OCI-LY7 (cell line): ENCODE data around the gene MYT1. TPM values are rescaled to one million over a fixed set of nuclear protein-coding genes. Genes with fewer than 3 reads are reported as not detected.

Experiments
- BruUV-seq: library from RNA; stranded (reverse); fragments of 400-500 nt; replicated peaks from 2 replicates; lab custom pipeline; 2021; lab: Mats Ljungman, UMichigan
- CTCF ChIA-PET: fragments of 300-600 bp; sonication (Branson Sonifier 250); formaldehyde crosslinking; loops from one replicate; lab custom pipeline; 2022; ENCODE audit warnings: antibody characterized with exemption; ENCODE audit not compliant: unreplicated experiment; lab: Charles Lee
- POLR2A ChIA-PET: fragments of 300-600 bp; sonication (Branson Sonifier 250); formaldehyde crosslinking; loops from one replicate; lab custom pipeline; 2022; ENCODE audit warnings: antibody characterized with exemption; lab: Charles Lee
- DNase-seq: peaks from one replicate; pipeline ENCODE4 v3.0.0-alpha.2; 2015; ENCODE audit warnings: low spot score
- H2AFZ ChIP-seq: fragments of 200-600 bp; sonication (generic), shearing (Covaris generic); 2 replicates; pipeline ENCODE4 v1.6.1; 2014; ENCODE audit warnings: mild to moderate bottlenecking, antibody characterized with exemption, low read length, moderate library complexity
- H3K27ac ChIP-seq: fragments of 200-600 bp; sonication (generic); 2 replicates; pipeline ENCODE4 v1.5.1; 2014; ENCODE audit warnings: mixed run types, low read depth, mild to moderate bottlenecking, moderate library complexity, low read length, inconsistent platforms; ENCODE audit not compliant: poor library complexity, severe bottlenecking
- H3K36me3 ChIP-seq: fragments of 200-600 bp; sonication (generic); 2 replicates; pipeline ENCODE4 v1.6.1; 2014; ENCODE audit warnings: mild to moderate bottlenecking, antibody characterized with exemption, low read length, moderate library complexity, mixed read lengths; ENCODE audit not compliant: insufficient read depth
- H3K4me1 ChIP-seq: fragments of 200-600 bp; sonication (generic); 2 replicates; pipeline ENCODE4 v1.5.1; 2014; ENCODE audit warnings: mild to moderate bottlenecking, low read length; ENCODE audit not compliant: insufficient read depth, poor library complexity, severe bottlenecking
- H3K4me2 ChIP-seq: fragments of 200-600 bp; sonication (generic); 2 replicates; pipeline ENCODE4 v1.6.1; 2014; ENCODE audit warnings: mild to moderate bottlenecking, low read length
- H3K4me3 ChIP-seq: fragments of 200-600 bp; sonication (generic); 2 replicates; pipeline ENCODE4 v1.5.1; 2014; ENCODE audit warnings: mild to moderate bottlenecking, low read depth, low read length; ENCODE audit not compliant: poor library complexity, severe bottlenecking
- H3K79me2 ChIP-seq: fragments of 200-600 bp; sonication (generic); 2 replicates; pipeline ENCODE4 v1.6.1; 2016; ENCODE audit warnings: low read depth, mild to moderate bottlenecking, low read length, moderate library complexity, mixed read lengths; ENCODE audit not compliant: insufficient read depth
- H3K9me2 ChIP-seq: fragments of 200-600 bp; sonication (generic); 2 replicates; pipeline ENCODE4 v1.6.1; 2016; ENCODE audit warnings: mild to moderate bottlenecking, low read length, mixed read lengths; ENCODE audit not compliant: insufficient read depth
- H3K9me3 ChIP-seq: fragments of 200-600 bp; sonication (generic); 2 replicates; pipeline ENCODE4 v1.6.1; 2014; ENCODE audit warnings: mild to moderate bottlenecking, mixed run types, low read length, mixed read lengths
- H4K20me1 ChIP-seq: fragments of 200-600 bp; sonication (generic); 2 replicates; pipeline ENCODE4 v1.6.1; 2014; ENCODE audit warnings: mild to moderate bottlenecking, antibody characterized with exemption, low read length, moderate library complexity, mixed read lengths; ENCODE audit not compliant: insufficient read depth
- EZH2phosphoT487 ChIP-seq: fragments of 200-600 bp; sonication (generic); IDR thresholded peaks from 2 replicates; pipeline ENCODE4 v1.6.1; 2018; ENCODE audit warnings: low read depth, borderline replicate concordance, mild to moderate bottlenecking, mixed run types, antibody characterized with exemption, low read length, moderate library complexity, mixed read lengths
- intact Hi-C: fragments of 100-400 bp; cut with micrococcal nuclease; formaldehyde crosslinking; loops from one replicate; pipeline ENCODE4 v1.10.0; 2022; ENCODE audit not compliant: unreplicated experiment
- total RNA-seq, 2 experiments: library from RNA; depleted of rRNA in 1 of 2; stranded (reverse); fragments of >200 nt in 1 of 2; shearing (Covaris generic) in 1 of 2; gene quantifications; 2 replicates each; pipeline ENCODE4 v1.2.3, GENCODE V29; 2014 to 2022
- TF ChIP-seq, protein P1 (sequence below): fragments of 200-600 bp; sonication (generic); conservative IDR thresholded peaks from 2 replicates; pipeline ENCODE4 v1.5.1; 2014; ENCODE audit warnings: mild to moderate bottlenecking, antibody characterized with exemption, low read length, moderate library complexity, mixed read lengths

The MYT1 gene
- total RNA-seq, 2 experiments from 2014 or later = 0.32 to 0.95 TPM

GRCh38 chr20:64271636-64272035 is 107.4 kb downstream of the MYT1 start:
- H2AFZ ChIP-seq = no peak overlapping the region
- no peak for DNase-seq
- ChIA-PET CTCF (no interaction called here), POLR2A (no interaction called here)
- H4K20me1 ChIP-seq = no peaks in the 10 kb centered on the region
- H3K9me3 ChIP-seq = 0 out of 2 replicates have a peak, but pooled peaks cover 3% of the 10 kb centered on the region
- H3K9me2 ChIP-seq = no peaks in the 10 kb centered on the region
- no TSS peak for BruUV-seq
- no peak overlapping the region for H3K4me3 ChIP-seq
- no peaks in the 10 kb centered on the region for H3K4me1 ChIP-seq
- no peak for TF ChIP-seq EZH2phosphoT487
- TF ChIP-seq, protein P1, sequence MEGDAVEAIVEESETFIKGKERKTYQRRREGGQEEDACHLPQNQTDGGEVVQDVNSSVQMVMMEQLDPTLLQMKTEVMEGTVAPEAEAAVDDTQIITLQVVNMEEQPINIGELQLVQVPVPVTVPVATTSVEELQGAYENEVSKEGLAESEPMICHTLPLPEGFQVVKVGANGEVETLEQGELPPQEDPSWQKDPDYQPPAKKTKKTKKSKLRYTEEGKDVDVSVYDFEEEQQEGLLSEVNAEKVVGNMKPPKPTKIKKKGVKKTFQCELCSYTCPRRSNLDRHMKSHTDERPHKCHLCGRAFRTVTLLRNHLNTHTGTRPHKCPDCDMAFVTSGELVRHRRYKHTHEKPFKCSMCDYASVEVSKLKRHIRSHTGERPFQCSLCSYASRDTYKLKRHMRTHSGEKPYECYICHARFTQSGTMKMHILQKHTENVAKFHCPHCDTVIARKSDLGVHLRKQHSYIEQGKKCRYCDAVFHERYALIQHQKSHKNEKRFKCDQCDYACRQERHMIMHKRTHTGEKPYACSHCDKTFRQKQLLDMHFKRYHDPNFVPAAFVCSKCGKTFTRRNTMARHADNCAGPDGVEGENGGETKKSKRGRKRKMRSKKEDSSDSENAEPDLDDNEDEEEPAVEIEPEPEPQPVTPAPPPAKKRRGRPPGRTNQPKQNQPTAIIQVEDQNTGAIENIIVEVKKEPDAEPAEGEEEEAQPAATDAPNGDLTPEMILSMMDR = no peak
- no peaks in the 10 kb centered on the region for H3K79me2 ChIP-seq
- intact Hi-C loops = no loop called here
- no peak overlapping the region for H3K4me2 ChIP-seq
- no peak overlapping the region for H3K27ac ChIP-seq
- peaks cover 37% of the 10 kb centered on the region for H3K36me3 ChIP-seq

- no peak overlapping the region for H2AFZ ChIP-seq
- no peaks in the 10 kb centered on the region for H3K4me1 ChIP-seq
- H3K27ac ChIP-seq = no peak overlapping the region
- peaks cover 24% of the 10 kb centered on the region for H3K36me3 ChIP-seq
- H3K4me3 ChIP-seq = no peak overlapping the region
- ChIA-PET CTCF (no interaction called here), POLR2A (no interaction called here)
- no TSS peak for BruUV-seq
- no peaks in the 10 kb centered on the region for H3K79me2 ChIP-seq
- 0 out of 2 replicates have a peak, but pooled peaks cover 3% of the 10 kb centered on the region for H3K9me3 ChIP-seq
- DNase-seq = no peak
- no peaks in the 10 kb centered on the region for H3K9me2 ChIP-seq
- no peak overlapping the region for H3K4me2 ChIP-seq
- no peaks in the 10 kb centered on the region for H4K20me1 ChIP-seq
- TF ChIP-seq, protein P1 = no peak
- TF ChIP-seq EZH2phosphoT487 = no peak
- intact Hi-C loops = no loop called here
These were observed 108.9 kb downstream of the MYT1 start for GRCh38 chr20:64273109-64273508.

DNA sequence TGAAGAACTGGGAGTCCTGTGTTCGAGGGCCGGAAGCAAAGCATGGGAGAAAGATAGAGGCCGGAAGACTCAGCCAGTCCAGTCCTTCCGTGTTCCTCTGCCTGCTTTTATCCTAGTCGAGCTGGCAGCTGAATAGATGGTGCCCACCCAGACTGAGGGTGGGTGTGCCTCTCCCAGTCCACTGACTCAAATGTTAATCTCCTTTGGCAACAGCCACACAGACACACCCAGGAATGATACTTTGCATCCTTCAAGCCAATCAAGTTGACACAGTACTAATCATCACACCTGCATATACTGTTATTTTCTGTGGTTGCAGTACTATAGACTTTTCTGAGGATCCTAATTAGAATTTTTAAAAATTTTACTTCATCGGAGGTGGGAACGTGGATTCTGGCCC is 112.6 kb downstream of the MYT1 start:
- H3K79me2 ChIP-seq = no peaks in the 10 kb centered on the region
- no peaks in the 10 kb centered on the region for H3K9me2 ChIP-seq
- POLR2A ChIA-PET = interaction anchor here (0.7 kb wide), 1 partner anchor 19 kb away, joined by 3 read pairs; no protein-coding TSS in a partner anchor
- CTCF ChIA-PET = no interaction called here
- no peak overlapping the region for H2AFZ ChIP-seq
- no peaks in the 10 kb centered on the region for H4K20me1 ChIP-seq
- no peak for TF ChIP-seq EZH2phosphoT487
- TF ChIP-seq, protein P1 = no peak
- H3K4me3 ChIP-seq = no peak overlapping the region
- H3K27ac ChIP-seq = no peak overlapping the region
- H3K4me2 ChIP-seq = no peak overlapping the region
- intact Hi-C loops = no loop called here
- no TSS peak for BruUV-seq
- no peaks in the 10 kb centered on the region for H3K4me1 ChIP-seq
- DNase-seq = no peak
- H3K9me3 ChIP-seq = no peaks in the 10 kb centered on the region
- H3K36me3 ChIP-seq = peaks cover 13% of the 10 kb centered on the region; the same call in 1 of the 2 replicates
